GM19099 (cell line): ENCODE results near the gene CEP20.

Experiments
- POLR2A ChIP-seq: IDR thresholded peaks from 3 replicates; pipeline ENCODE4 v1.6.1; 2011; ENCODE audit warnings: low read depth; ENCODE audit not compliant: insufficient read length; ENCODE audit errors: extremely low read depth

The CEP20 gene

DNA sequence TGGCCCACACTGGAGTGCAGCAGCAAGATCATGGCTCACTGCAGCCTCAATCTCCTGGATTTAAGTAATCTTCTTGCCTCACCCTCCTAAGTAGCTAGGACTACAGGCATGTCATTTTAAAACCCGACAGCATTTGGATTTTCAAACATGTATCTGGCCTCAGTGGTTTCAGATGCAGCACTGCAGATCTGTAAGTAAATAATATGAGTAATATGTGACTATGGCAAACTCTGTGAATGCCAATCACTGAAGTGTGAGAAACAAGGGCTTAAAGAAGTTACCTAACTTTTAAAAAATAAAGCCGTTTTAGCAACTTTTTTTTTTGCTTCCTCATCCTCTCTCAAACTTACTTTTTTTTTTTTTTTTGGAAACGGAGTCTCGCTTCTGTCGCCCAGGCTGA is 11.9 kb downstream of the CEP20 start:
- TF ChIP-seq POLR2A, result no peak

- TF ChIP-seq POLR2A, result no peak
These were observed 13.6 kb downstream of the CEP20 start for GRCh38 chr16:15874745-15875314.

- TF ChIP-seq POLR2A, result no peak
These were observed 14.7 kb downstream of the CEP20 start for GRCh38 chr16:15873737-15874136.

- TF ChIP-seq POLR2A, result no peak
These were observed 15.1 kb downstream of the CEP20 start for GRCh38 chr16:15873301-15873700.

GRCh38 chr16:15870011-15870410 is 18.4 kb downstream of the CEP20 start:
- no peak for TF ChIP-seq POLR2A

DNA sequence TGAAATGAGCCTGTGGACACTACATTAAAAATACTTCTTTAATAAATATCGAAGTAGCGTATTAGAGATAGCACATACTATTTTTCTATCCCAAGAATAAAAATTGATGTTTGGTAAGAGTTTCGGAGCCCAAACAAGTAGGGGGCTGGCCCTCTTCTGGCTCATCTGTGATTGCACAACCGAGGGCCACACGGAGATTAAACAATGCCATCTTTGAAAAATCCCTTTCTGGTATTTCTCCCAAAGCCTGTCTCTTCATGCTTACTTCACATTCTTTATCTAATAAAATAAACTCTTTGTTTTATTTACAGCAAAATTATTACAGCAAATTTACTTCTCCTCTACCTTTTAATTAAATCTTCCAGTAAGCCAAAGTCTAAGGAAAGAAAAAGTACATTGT is 22.0 kb downstream of the CEP20 start:
- no peak for TF ChIP-seq POLR2A

DNA sequence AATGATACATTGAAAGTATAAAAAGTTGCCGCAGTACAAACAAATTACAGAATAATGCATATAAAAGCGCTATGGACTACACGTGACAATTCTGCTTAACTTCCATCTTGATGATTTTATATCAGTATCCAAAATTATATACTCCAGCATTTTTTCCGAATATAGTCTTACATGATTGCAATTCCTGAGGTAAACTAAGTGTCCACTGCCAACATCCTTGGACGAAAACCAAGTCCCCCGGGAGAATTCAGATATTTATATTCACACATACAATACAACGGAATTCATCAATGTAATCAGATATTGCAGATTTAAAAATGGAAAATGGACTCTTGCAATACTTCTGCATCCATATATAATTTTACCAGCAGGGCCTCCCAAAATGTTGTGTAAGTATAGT is 22.7 kb downstream of the CEP20 start:
- no peak for TF ChIP-seq POLR2A

GRCh38 chr16:15864939-15865338 is 23.5 kb downstream of the CEP20 start:
- TF ChIP-seq POLR2A, result no peak

- TF ChIP-seq POLR2A, result no peak
These were observed 26.4 kb downstream of the CEP20 start for GRCh38 chr16:15861996-15862395.

- TF ChIP-seq POLR2A, result no peak
These were observed 29.3 kb downstream of the CEP20 start for GRCh38 chr16:15858921-15859668.

- no peak for TF ChIP-seq POLR2A
These were observed 30.5 kb downstream of the CEP20 start for GRCh38 chr16:15857724-15858560.

DNA sequence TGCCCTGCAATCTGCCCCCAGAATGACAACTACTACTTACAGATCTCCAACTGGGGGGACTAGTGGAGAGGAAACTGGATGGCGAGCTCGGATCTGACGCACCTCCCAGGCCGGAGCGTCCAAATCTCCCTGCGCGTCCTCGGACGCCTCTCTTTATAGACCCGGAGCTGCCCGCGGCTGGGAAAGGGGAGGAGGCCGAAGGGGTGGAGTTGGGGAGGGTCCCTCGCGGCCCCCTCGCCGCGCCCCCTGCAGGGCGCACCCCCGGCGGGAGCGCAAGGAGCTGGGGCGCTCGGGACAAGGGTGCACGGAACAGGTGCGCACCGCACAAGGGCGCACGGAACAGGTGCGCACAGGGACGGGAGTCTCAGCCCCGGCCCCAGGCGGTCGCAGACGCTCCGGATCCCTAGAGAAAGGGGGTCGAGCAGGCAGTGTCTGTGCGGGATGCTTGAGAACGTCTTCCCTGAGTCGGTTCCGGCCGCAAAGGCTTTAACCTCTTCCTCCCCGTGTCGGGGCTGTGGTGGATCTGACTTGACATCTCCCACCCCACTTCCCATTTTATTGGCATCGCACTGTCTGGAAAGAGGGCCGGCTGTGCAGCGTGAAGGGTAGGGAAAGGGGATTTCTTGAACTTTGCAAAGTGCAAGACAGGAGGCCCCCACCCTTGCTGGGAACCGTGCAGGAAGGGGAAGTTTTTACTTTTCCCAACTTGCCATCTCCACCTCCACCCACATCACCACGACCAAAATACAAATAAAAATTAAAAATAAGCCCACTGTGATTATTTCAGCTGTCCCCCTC is 31.3 kb downstream of the CEP20 start, which contains the start of gene MYH11:
MYH11 (minus strand) TSS at position 128 of the 798 bp plus-strand sequence. CDS start 18,776 bp downstream, outside the sequence.
- no peak for TF ChIP-seq POLR2A

- no peak for TF ChIP-seq POLR2A
These were observed 32.2 kb downstream of the CEP20 start for GRCh38 chr16:15856182-15856581.

DNA sequence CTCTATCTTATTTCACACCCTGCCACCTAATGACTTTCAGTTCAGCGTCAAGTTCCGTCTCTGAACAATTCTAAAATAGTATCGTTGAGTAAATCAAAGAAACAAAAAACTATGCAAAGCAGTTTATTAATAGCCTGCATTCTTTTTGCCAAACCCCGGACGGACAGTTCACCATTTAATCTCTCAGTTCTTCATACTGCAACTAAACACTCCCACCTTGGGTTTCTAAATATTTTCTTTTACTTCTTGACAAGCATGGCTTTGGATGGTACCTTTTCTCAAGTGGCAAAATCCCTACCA is 32.7 kb downstream of the CEP20 start:
- TF ChIP-seq POLR2A, result no peak
